Suprapubic skin (tissue), 4 donors: ENCODE results near the gene KLHL14. TPM values are rescaled to one million over a fixed set of nuclear protein-coding genes. Genes with fewer than 3 reads are reported as not detected.

Experiments
- DNase-seq, 2 donors: peaks; one replicate each; pipeline ENCODE4 v3.0.0-alpha.2; 2019; ENCODE audit warnings: low spot score in 2 of 2
- H3K27ac ChIP-seq: fragments of 200-600 bp; sonication (generic); one replicate; pipeline ENCODE4 v1.5.1; 2019
- H3K27me3 ChIP-seq: fragments of 200-600 bp; sonication (generic); one replicate; pipeline ENCODE4 v1.5.1; 2019
- H3K36me3 ChIP-seq: fragments of 200-600 bp; sonication (generic); one replicate; pipeline ENCODE4 v1.5.1; 2019
- H3K4me1 ChIP-seq: fragments of 200-600 bp; sonication (generic); one replicate; pipeline ENCODE4 v1.5.1; 2019
- H3K4me3 ChIP-seq: fragments of 200-600 bp; sonication (generic); one replicate; pipeline ENCODE4 v1.5.1; 2019; ENCODE audit warnings: mild to moderate bottlenecking
- H3K9me3 ChIP-seq: fragments of 200-600 bp; sonication (generic); one replicate; pipeline ENCODE4 v1.5.1; 2019
- EP300 ChIP-seq: sonication (generic); formaldehyde crosslinking; IDR thresholded peaks from one replicate; pipeline ENCODE4 v1.6.1; 2017; ENCODE audit warnings: antibody characterized with exemption
- POLR2A ChIP-seq, 2 donors: fragments of 450-650 bp; IDR thresholded peaks; one replicate each; pipeline ENCODE4 v1.6.1; 2017; ENCODE audit warnings: antibody characterized with exemption in 2 of 2, mild to moderate bottlenecking in 2 of 2, moderate library complexity in 2 of 2
- POLR2AphosphoS5 ChIP-seq, 3 donors: sonication (generic); formaldehyde crosslinking; IDR thresholded peaks; one replicate each; pipeline ENCODE4 v1.6.1; 2017; ENCODE audit warnings: antibody characterized with exemption in 3 of 3
- total RNA-seq, 4 donors: library from RNA; depleted of rRNA; stranded (reverse); fragments of >200 nt; gene quantifications; one replicate each; pipeline ENCODE4 v1.1.0, GENCODE V29; 2016
- TF ChIP-seq, protein P1 (sequence below), 2 donors: fragments of 200-600 bp in 1 of 2; fragments of 450-650 bp in 1 of 2; sonication (generic) in 1 of 2; IDR thresholded peaks; one replicate each; pipeline ENCODE4 v1.5.1; 2016 to 2019; ENCODE audit warnings: antibody characterized with exemption in 2 of 2, mild to moderate bottlenecking in 1 of 2, moderate library complexity in 1 of 2

Gene KLHL14
- total RNA-seq, 4 donors from 2014 or later: 0.13 to 0.24 TPM; not detected in 2

DNA sequence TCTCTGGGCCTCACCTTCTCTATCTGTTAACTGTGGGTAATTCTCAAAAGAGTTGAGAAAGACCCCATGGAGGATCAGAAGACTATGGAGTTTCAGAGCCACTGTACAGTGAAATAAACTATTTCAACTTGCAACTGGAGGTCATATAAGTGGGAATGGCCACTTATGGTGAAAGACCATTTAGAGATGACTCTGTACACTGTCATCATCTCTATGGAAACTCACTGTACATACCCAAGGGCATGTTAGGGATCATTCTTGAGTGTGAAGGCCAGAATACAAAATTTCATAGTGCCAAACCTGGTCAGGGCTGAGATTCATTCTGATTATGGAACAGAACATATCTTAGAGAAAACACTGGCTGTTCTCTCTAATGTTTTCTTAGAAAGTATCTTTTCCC lies 149.3 kb downstream of the KLHL14 start:
- no peak for DNase-seq
- no peak overlapping the region for H3K27ac ChIP-seq

More for the DNA sequence above, 149.3 kb downstream of the KLHL14 start:
- Histone ChIP-seq H3K9me3 (no peaks in the 10 kb centered on the region), H3K36me3 (no peaks in the 10 kb centered on the region), H3K4me1 (no peaks in the 10 kb centered on the region), H3K4me3 (no peak overlapping the region), H3K27me3 (no peaks in the 10 kb centered on the region)
- TF ChIP-seq POLR2AphosphoS5 (IDR thresholded peaks at IDR 0.05) (no peak), EP300 (no peak), POLR2A (IDR thresholded peaks at IDR 0.05) (no peak)
- TF ChIP-seq, protein P1, sequence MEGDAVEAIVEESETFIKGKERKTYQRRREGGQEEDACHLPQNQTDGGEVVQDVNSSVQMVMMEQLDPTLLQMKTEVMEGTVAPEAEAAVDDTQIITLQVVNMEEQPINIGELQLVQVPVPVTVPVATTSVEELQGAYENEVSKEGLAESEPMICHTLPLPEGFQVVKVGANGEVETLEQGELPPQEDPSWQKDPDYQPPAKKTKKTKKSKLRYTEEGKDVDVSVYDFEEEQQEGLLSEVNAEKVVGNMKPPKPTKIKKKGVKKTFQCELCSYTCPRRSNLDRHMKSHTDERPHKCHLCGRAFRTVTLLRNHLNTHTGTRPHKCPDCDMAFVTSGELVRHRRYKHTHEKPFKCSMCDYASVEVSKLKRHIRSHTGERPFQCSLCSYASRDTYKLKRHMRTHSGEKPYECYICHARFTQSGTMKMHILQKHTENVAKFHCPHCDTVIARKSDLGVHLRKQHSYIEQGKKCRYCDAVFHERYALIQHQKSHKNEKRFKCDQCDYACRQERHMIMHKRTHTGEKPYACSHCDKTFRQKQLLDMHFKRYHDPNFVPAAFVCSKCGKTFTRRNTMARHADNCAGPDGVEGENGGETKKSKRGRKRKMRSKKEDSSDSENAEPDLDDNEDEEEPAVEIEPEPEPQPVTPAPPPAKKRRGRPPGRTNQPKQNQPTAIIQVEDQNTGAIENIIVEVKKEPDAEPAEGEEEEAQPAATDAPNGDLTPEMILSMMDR (IDR thresholded peaks at IDR 0.05): no peak
